Left lung (tissue), 10 donors: Measurements from ENCODE around the gene CALML3. TPM values are rescaled to one million over a fixed set of nuclear protein-coding genes. Genes with fewer than 3 reads are reported as not detected.

Experiments
- ATAC-seq: fragments of 200-7000 bp; cut with Tn5 transposase; one replicate; pipeline ENCODE4 v1.9.1; 2020; ENCODE audit warnings: moderate library complexity
- DNase-seq, 4 donors: peaks; one replicate each; pipeline ENCODE4 v3.0.0-alpha.2; 2013 to 2020
- H3K27ac ChIP-seq, 2 donors: fragments of 200-600 bp; sonication (generic) in 1 of 2; one replicate each; pipeline versions ENCODE4 v1.5.0 to v1.8.0; 2020 to 2021
- H3K27me3 ChIP-seq, 2 donors: fragments of 200-600 bp; sonication (generic) in 1 of 2; one replicate each; pipeline versions ENCODE4 v1.5.0 to v1.8.0; 2020 to 2021
- H3K36me3 ChIP-seq, 2 donors: fragments of 200-600 bp; sonication (generic) in 1 of 2; one replicate each; pipeline versions ENCODE4 v1.5.0 to v1.8.0; 2020 to 2021
- H3K4me1 ChIP-seq, 2 donors: fragments of 200-600 bp; one replicate each; pipeline ENCODE4 v1.8.0; 2021
- H3K4me3 ChIP-seq, 2 donors: fragments of 200-600 bp; sonication (generic) in 1 of 2; one replicate each; pipeline versions ENCODE4 v1.5.0 to v1.8.0; 2020 to 2021; ENCODE audit warnings: mild to moderate bottlenecking in 1 of 2
- H3K9me3 ChIP-seq, 2 donors: fragments of 200-600 bp; sonication (generic) in 1 of 2; one replicate each; pipeline versions ENCODE4 v1.5.0 to v1.8.0; 2020 to 2021
- intact Hi-C, 2 donors: fragments of 100-400 bp; cut with DNase I; formaldehyde crosslinking; loops; one replicate each; pipeline versions ENCODE4 v1.11.2 to v1.14.2; 2022
- polyA plus RNA-seq, 6 donors: library from polyadenylated mRNA; unstranded; fragments of 120-200 nt; gene quantifications; one replicate each; pipeline ENCODE4 v1.2.1, GENCODE V29; 2013; ENCODE audit not compliant: insufficient read length in 6 of 6
- total RNA-seq, 2 donors: library from RNA; stranded (reverse); fragmentation: NEBNext Ultra II Directional; extraction: Animal tissue kit (Norgen Biotek cat#: 25700); gene quantifications; one replicate each; pipeline ENCODE4 v1.2.1, GENCODE V29; 2021
- TF ChIP-seq, protein P1 (sequence below), 2 donors: fragments of 200-600 bp; sonication (generic) in 1 of 2; IDR thresholded peaks; one replicate each; pipeline versions ENCODE4 v1.5.0 to v1.8.0; 2021; ENCODE audit warnings: antibody characterized with exemption in 2 of 2
- donor health status: DM: no; HTN: yes; CAD: no.
- donor health status: DM: no; HTN: no; CAD: no.

The CALML3 gene
- total and polyA plus RNA-seq, 8 donors = 0.28 to 0.87 (median 0.64) TPM; not detected in 2

DNA sequence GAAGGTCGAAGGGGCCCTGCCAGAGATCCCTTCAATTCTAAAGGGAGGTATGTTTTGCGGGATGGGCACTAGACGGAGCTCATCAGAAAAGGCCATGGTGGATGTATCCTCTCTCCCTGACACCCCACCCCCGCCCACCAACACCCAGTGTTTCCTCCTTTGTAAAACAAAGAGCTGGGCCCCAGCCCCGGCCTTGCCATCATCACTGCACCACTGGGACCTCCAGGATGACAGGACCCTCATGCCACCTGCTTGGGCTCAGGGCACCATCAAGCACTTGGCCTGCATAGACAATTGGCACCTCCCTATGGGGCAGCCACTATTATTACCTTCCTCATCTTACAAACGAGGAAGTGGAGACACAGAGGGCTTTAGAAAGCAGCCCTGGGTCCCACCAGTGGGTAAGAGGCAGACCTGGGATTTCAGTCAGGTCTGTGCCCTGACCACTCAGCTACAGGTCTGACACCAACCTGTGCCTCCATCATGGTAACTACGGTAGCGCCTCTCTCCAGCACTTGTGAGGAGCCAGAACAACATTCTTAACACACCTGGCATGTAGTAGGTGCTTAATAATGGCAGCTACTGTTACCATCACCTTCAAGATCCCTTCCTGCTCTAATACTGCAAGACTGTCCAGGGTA, 2.0 kb downstream of the CALML3 start:
- H3K4me3 ChIP-seq = no peak overlapping the region
- no peaks in the 10 kb centered on the region for H3K27me3 ChIP-seq
- TF ChIP-seq, protein P1, sequence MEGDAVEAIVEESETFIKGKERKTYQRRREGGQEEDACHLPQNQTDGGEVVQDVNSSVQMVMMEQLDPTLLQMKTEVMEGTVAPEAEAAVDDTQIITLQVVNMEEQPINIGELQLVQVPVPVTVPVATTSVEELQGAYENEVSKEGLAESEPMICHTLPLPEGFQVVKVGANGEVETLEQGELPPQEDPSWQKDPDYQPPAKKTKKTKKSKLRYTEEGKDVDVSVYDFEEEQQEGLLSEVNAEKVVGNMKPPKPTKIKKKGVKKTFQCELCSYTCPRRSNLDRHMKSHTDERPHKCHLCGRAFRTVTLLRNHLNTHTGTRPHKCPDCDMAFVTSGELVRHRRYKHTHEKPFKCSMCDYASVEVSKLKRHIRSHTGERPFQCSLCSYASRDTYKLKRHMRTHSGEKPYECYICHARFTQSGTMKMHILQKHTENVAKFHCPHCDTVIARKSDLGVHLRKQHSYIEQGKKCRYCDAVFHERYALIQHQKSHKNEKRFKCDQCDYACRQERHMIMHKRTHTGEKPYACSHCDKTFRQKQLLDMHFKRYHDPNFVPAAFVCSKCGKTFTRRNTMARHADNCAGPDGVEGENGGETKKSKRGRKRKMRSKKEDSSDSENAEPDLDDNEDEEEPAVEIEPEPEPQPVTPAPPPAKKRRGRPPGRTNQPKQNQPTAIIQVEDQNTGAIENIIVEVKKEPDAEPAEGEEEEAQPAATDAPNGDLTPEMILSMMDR (IDR thresholded peaks at IDR 0.05) = no peak
- intact Hi-C loops = no loop called here
- ATAC-seq = no peak
- H3K9me3 ChIP-seq = no peaks in the 10 kb centered on the region
- no peak overlapping the region for H3K27ac ChIP-seq
- peak in 1 of 4 donors; percentile 14 for DNase-seq
- H3K36me3 ChIP-seq = no peaks in the 10 kb centered on the region
- no peaks in the 10 kb centered on the region for H3K4me1 ChIP-seq

DNA sequence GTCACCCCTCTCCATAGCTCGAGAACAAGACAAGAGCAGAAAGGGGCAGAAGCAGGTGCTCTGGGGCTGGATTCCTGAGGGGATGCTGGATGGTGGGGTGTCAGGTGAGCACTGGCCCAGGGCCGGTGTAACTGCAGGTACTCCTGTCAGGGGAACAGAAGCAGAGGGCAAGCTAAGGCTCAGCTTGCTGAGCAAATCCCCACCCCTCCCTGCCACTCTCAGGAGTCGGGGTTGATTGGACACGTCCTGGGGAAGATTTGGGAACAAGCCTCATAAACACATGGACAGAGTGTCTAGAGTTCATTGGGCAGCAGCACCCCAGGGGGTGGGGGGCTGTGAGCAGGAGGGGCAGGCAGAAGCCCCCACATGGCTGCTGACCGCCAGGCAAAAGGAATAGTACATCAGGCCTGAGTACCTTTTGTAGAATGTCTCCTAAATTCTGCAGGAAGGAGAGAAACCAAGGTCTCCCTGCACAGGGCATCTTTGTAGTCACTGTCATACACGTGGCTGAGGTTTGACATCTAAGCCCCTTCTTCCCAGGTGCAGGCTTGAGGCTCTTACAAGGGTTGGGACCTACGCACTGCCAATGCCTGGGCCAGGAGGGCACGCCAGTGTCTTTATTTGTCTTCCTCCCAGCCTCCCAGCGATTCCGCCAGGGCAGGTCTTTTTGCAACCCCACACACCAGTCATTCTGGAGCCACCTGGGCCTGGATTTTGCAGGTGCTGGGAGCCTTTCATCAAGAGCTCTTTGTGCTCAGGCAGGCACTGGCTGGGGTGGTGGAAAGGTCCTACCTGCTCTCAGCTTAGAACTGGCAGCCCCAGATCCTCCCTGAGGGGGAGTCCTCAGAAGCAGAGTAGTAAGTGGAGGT, 2.8 kb downstream of the CALML3 start:
- H3K4me1 ChIP-seq = no peaks in the 10 kb centered on the region
- intact Hi-C loops = no loop called here
- no peak overlapping the region for H3K27ac ChIP-seq
- H3K27me3 ChIP-seq = no peaks in the 10 kb centered on the region
- no peaks in the 10 kb centered on the region for H3K9me3 ChIP-seq
- TF ChIP-seq, protein P1 (IDR thresholded peaks at IDR 0.05) = no peak
- no peaks in the 10 kb centered on the region for H3K36me3 ChIP-seq
- DNase-seq (peak in 1 of 4 donors; percentile 21), ATAC-seq (no peak)
- H3K4me3 ChIP-seq = no peak overlapping the region

DNA sequence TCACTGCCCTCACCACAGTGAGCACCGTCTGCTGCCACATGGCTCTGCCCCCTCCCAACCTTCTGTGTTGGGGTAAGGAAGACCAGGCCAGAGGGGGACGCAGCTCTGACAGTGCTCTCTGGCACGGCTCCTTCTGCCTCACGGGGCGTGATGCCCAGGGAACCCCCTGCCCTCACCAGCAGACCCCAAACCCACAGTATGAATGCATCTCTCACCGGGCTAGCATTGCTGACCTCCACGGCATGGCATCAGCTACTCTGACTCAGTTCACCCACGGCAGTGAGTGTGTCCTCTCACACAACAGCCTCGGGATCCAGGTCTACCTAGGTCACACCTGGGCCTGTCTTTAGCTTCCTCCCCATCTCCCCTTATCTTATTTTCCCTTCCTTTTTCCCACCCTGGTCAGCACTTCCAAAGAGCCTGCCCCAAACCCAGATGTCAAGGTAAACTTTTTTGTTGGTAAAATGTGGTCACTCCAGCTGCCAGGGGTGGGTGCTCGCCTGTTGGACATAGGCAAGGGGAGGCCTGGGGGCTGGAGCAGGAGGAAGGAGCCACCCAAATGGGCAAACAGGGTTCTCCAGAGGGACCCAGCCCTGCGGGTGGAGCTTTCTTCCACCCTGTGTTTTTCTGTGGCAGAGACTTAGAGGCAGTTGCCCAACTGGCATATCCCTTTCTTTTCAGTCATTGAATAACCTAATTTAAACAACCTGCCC, 4.4 kb downstream of the CALML3 start:
- DNase-seq = peak in 1 of 4 donors; percentile 25
- TF ChIP-seq, protein P1 (IDR thresholded peaks at IDR 0.05) = no peak
- Histone ChIP-seq H3K36me3 (no peaks in the 10 kb centered on the region), H3K27me3 (no peaks in the 10 kb centered on the region), H3K27ac (no peak overlapping the region), H3K4me3 (no peak overlapping the region), H3K4me1 (no peaks in the 10 kb centered on the region), H3K9me3 (no peaks in the 10 kb centered on the region)
- no peak for ATAC-seq
- intact Hi-C loops = no loop called here

DNA sequence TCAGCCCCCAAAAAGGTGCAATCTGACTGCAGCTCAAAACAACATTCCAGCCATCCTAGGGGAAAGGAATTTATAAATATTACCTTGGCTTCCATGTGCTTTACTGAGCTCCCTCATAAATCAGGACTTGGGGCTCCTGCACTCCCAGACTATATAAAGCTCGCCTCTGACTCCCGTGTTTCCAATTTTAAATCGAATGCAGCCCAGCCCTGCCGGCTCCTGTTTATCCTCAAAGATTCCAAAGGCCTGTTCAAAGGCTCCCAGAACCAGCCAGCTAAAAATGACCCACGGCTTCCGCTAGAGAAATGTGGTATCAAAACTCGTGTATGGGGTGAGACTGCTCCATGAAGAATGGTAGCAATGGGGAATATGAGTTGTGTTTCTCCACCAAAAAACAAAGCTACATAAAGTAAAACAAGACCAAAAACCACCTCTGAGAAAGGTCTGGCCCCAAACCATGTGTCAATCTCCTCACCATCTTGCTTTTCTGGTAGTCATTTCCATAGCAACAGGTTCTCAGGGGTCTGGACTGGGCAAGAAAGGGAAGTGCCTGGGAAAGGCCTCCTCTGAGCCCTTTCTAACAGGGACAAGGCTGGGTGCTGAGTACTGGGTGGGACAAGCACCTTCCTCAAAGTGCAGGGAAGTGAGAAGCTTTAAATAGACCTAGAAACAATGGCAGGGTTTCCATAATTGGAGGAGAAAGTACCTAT, 5.1 kb downstream of the CALML3 start:
- no peaks in the 10 kb centered on the region for H3K36me3 ChIP-seq
- TF ChIP-seq, protein P1 (IDR thresholded peaks at IDR 0.05) = no peak
- DNase-seq (peak in 1 of 4 donors; percentile 4), ATAC-seq (no peak)
- no peak overlapping the region for H3K4me3 ChIP-seq
- H3K4me1 ChIP-seq = peaks cover 0 to 2% of the 10 kb centered on the region in 2 donors
- H3K27ac ChIP-seq = no peak overlapping the region
- intact Hi-C loops = no loop called here
- no peaks in the 10 kb centered on the region for H3K27me3 ChIP-seq
- no peaks in the 10 kb centered on the region for H3K9me3 ChIP-seq
